ENCODE data around the gene ZG16B.

The ZG16B gene

GRCh38 chr16:2817340-2818271 lies 12.5 kb upstream of the ZG16B start:
- TF ChIP-seq CTCF (conservative IDR thresholded peaks at IDR 0.05): no peak
- H3K27ac ChIP-seq: no peak overlapping the region

GRCh38 chr16:2818272-2818876 lies 11.7 kb upstream of the ZG16B start:
- H3K27ac ChIP-seq: no peak overlapping the region
- no peak for TF ChIP-seq CTCF (conservative IDR thresholded peaks at IDR 0.05)

GRCh38 chr16:2819179-2819938 lies 10.7 kb upstream of the ZG16B start:
- H3K27ac ChIP-seq: no peak overlapping the region
- TF ChIP-seq CTCF (conservative IDR thresholded peaks at IDR 0.05): no peak

- TF ChIP-seq CTCF (conservative IDR thresholded peaks at IDR 0.05): no peak
These were observed 9.9 kb upstream of the ZG16B start for GRCh38 chr16:2819939-2820835.

GRCh38 chr16:2820836-2821486 lies 9.1 kb upstream of the ZG16B start:
- no peak overlapping the region for H3K27ac ChIP-seq
- no peak for TF ChIP-seq CTCF (conservative IDR thresholded peaks at IDR 0.05)

More at GRCh38 chr16:2819939-2820835, 9.9 kb upstream of the ZG16B start:
- no peak overlapping the region for H3K27ac ChIP-seq

GRCh38 chr16:2821487-2822157 lies 8.5 kb upstream of the ZG16B start:
- TF ChIP-seq CTCF (conservative IDR thresholded peaks at IDR 0.05): no peak
- no peak overlapping the region for H3K27ac ChIP-seq

Measured in VCaP (cell line).